COR-L47 (cell line): ENCODE data around the gene ARAP1.
"Not testable (repeated sequence)": the region's sequence is repeated elsewhere in the genome, so short reads cannot be mapped to it uniquely, and the experiment has no call there.

Source experiments
- DNase-seq: peaks from one replicate; lab custom pipeline; 2025; lab: John Stamatoyannopoulos, UW

Gene ARAP1

GRCh38 chr11:72752088-72752914 is at the start of gene ARAP1:
Gene ARAP1, minus strand, starts transcription at chr11:72752408. Its CDS starts 25,280 bp downstream, at chr11:72727128.
- peak; percentile 65 for DNase-seq

DNA sequence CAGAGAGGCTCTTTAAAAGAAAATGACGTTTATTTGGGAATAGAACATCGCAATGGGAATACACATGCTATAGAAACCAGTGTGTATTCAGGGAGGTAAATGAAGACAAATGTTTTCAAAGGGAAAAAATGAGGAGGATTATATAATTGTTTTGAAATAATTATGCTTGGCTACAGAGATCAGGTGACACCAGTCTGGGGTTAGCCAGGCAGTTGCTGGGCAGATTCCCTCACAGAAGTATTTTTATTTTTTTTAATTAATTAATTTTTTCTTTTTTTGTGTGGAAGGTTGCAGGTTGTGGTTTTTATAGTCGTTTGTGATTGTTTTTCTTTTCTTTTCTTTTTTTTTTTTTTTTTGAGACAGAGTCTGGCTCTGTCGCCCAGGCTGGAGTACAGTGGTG is 47.2 kb upstream of the ARAP1 start:
- DNase-seq: no peak

DNA sequence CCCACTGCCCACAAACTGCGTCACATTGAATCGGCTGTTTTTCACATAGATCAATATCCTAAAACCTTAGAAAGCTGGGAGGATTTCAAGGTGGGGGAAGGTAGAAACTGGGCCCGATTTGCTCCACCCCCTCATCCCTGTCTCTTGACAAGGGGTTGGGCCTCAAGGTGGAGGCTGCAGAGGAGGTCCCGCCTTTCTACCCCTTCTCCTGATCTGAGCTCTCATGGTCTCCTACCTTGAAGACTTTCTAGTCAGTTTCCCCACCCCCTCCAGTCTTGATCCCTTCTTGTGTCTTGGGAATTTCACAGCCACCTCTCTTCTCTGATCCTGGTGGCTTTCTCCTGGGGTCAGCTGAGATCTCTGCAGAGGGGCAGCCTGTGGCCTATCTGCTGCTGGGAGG is 46.2 kb upstream of the ARAP1 start:
- DNase-seq: no peak

DNA sequence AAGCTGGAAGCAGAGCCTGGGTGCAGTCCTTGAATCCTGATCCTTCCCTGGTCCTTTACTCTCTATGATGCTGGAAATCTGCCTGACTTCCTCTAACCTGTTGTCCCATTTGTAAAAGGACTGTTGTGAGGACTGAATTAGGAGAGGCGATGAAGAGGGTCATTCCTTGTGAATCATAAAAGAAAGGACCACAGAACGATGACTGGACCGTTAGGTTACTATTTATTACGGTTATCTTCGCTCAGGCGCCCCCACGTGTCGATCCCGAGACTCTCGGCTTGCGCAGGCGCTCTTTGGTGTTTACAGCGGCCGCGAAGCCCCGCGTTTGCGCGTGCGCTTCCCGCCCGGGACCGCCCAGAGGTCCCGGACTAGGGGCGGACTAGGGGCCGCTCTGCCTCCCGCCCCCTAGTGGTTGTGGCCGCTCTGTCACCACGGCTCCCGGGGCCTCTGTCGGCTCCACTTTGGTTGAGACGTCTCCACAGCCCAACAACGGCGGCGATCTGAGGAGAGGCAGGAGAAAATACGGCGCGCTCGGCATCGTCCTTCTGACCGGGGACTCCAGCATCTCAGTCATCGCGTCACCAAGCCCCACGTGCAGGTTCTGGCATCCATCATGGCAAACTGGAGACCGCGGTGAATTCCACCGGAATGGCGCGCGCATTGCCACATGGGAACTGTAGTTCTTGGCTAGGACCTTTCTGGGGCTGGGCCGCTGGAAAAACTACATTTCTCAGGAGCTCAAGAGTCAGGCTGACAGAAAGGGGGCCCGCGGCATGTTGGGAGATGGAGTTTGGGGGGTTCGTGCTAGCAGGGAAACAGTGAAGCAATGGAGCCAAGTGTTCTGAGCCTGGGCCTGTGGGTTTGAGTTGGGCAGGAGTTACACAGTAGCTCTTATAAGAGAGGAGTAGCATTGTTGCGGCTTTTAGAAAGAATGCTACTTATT is 41.5 kb upstream of the ARAP1 start, which contains the start of gene STARD10:
Gene STARD10 (minus strand): TSS at position 623 of the 943 bp plus-strand sequence. CDS start 12,866 bp downstream, outside the sequence.
- DNase-seq: peak; percentile 97

DNA sequence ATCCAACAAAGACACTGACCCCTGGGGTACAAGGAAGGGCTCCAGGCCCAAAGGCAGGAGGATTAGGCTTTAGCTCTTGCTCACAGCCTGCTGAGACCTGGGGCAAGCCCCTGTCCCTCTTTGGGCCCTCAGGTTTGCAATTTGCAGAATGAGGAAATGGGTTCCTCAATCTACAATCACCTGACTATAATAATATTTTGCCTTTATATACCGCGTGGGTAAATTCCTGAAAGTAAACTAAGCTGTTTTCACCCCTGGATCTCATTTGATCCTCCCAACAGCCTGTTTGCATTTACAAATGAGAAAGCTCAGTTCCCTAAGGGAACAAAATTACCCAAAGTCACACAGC is 40.8 kb upstream of the ARAP1 start:
- no peak for DNase-seq

- no peak for DNase-seq
These were observed 40.3 kb upstream of the ARAP1 start for GRCh38 chr11:72792437-72793021.

DNA sequence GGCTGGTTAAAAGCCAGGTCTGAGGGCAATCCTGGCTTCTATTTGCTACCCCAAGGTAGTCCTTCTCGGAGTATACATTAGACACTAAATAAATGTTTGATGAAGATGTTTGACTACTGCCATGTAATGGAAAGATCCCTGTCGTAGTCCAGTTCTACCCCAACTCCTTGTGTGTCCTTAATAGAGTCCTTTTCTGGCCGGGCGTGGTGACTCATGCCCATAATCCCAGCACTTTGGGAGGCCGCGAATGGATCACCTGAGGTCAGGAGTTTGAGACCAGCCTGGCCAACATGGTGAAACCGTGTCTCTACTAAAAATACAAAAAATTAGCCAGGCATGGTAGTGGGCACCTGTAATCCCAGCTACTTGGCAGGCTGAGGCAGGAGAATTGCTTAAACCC is 39.0 kb upstream of the ARAP1 start:
- DNase-seq: not testable (repeated sequence)

DNA sequence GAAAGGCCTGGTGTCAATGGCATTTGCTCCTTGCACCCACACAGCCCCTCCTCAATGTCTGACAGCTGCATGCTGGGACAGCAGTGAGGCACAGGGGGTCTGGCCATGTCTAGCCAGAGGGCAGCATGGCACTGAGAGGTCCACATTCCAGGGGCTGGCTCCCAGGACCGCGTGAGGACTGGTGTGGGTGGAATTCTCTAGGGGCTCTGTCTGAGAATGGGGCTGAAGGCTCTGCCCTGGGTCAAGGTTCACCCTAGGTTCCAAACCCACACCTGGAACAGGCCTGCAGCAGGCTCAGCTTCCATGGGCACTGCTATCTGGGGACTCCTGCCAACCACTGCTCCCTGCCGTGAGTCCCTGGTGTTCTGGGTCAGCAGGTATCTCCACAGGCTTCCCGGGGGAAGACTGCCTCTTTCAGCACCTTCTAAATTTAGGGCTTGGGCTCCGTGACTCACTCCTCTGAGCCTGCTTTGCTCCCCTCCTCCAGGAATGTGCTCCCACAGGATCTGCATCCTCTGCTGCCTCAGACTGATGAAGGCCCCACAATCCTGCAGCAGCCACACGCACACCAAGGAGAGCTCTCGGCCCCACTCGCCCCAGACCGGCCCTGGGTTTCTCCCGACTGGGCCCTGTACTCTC is 37.4 kb upstream of the ARAP1 start:
- no peak for DNase-seq

DNA sequence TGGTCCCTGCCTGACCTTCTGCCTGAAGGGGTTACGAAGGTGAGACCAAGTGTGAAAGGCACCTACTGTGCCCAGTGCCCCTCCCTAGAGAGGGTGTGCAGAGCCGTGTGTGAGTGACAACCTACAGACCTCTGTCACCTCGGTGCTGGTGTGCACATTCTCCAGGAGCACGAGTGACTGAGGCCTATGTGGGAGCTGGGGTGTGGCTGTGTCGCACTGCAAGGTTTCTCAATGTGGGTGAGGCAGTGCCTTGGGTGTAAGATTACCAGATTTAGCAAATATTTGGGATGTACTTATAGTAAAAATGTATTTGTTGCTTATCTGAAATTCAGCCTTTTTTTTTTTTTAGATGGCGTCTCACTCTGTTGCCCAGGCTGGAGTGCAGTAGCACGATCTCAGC is 36.0 kb upstream of the ARAP1 start:
- DNase-seq: no peak

DNA sequence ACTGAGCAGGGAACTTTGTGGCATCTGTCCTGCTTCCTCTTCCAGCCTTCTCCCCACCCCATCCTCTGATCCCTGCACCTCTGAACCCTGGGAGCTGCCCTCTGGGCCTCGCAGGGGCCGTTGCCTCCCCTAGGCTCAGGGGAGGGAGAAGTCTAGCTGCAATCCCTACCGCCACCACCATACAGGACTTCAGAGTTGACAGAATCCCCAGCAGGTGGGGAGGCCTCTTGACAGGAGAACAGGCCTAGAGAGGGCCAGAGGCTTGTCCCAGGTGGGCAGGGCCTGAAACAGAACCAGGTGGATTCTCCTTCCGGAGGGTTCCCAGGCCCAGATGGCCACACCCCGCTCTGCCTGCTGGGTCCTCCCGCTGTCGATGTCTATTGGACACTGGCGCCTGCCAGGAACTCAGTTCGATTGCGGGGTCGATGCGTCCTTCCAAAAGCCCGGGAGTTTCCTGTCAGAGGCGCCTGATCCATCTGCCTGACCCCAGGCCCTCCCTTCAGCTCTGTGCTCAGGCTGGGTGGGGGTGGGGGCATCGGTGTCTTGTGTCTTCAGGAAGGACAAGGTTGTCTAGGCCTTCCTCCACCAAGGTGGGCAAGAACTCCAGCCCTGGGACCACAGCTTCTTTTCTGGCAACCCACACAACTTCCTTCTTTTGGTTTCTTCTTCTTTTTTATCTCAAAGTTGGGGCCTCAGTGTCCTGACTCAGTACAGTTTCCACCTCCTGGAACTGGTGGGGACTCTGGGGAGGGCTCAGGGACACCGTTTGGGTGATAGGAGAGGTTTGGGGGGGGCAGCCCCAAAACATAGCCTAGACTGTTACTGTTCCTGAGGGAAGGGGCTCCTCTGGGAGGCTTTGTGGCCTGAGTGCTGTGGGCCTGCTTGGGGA is 35.3 kb upstream of the ARAP1 start:
- DNase-seq: no peak

DNA sequence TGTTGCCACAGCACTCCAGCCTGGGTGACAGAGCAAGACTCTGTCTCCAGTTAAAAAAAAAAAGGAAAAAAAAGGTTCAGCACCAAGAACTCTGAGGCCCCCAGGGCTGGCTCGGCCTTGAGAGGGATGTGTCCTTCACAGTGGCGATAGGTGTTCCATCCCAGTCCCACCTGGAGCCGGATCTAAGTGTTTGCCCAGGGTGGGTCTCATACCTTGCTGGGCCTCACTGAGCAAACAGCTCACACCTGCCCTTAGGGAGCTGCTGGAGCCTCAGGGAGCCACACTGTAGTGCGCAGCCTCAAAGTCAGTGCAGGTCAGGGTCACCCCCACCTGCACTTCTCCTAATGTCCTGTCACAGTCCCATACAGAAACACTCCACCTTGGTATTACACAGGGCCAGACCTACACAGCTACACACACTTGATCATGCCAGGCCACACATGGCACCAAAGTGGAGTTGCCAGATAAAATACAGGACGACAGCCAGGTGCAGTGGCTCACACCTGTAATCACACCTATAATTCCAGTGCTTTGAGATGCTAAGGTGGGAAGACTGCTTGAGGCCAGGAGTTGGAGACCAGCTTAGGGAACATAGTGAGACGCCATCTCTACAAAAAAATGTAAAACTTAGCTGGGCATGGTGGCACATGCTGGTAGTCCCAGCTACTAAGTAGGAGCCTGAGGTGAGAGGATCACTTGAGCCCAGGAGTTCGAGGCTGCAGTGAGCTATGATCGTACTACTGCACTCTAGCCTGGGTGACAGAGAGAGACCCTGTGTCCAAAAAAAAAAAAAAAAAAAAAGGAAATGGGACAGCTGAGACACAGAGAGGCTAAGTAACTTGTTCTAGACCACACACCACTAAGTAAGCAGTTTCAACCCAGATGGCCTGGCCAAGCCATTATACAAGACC is 34.4 kb upstream of the ARAP1 start:
- peak; percentile 85 for DNase-seq

DNA sequence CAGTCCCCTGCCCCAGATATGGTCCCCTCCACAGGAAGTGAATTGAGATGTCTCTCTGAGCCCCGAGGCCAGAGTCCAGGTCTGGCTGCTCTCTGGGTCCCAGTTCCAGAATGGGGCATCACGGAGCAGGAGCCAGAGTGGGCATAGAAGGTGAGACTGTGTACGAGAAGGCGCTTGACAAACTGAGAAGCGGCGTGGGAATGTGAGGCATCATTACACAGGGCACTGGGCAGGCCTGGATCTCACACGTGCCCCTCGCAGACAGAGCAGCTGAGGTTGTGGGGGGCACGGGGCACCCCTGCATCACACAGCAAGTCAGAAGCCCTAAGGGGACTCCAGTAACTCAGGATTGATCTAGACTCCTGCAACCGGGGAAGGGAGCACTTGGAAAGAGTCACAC is 32.5 kb upstream of the ARAP1 start:
- no peak for DNase-seq

DNA sequence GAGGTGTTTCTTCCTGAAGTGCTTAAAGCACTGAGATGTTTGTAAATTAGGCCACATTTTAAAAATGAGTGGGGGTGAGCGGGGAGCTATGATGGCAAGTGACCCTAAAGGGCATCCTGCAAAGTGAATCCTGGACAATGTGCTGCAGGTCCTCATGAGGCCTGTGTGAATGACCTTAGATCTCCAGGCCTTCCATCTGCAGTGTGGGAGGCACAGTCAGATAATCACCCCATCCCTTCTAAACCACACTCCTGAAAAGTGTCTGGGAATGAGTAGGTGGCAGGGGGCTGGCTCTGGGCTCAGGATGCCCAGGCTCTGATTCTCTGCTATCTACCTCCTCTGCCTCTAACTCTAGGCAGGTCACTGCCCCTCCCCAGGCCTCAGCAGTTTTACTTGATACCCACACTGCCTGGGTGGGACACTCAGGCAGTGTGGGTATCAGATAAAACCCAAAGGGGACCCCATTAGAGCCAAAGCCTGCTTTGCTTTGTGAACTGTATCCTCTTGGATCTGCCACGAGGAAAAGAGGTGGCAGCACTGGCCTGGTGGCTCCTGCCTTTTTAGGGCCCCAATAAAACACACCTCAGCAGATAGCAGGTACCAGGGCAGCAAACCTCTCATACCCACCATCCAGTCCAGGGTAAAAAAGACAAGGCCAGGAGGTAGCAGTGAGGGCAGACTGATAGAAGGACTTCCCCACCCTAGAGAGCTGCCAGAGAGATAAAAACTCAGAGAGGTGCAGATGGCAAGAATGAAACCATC is 31.1 kb upstream of the ARAP1 start:
- DNase-seq: no peak

- DNase-seq: peak; percentile 38
These were observed 30.1 kb upstream of the ARAP1 start for GRCh38 chr11:72782081-72782920.

DNA sequence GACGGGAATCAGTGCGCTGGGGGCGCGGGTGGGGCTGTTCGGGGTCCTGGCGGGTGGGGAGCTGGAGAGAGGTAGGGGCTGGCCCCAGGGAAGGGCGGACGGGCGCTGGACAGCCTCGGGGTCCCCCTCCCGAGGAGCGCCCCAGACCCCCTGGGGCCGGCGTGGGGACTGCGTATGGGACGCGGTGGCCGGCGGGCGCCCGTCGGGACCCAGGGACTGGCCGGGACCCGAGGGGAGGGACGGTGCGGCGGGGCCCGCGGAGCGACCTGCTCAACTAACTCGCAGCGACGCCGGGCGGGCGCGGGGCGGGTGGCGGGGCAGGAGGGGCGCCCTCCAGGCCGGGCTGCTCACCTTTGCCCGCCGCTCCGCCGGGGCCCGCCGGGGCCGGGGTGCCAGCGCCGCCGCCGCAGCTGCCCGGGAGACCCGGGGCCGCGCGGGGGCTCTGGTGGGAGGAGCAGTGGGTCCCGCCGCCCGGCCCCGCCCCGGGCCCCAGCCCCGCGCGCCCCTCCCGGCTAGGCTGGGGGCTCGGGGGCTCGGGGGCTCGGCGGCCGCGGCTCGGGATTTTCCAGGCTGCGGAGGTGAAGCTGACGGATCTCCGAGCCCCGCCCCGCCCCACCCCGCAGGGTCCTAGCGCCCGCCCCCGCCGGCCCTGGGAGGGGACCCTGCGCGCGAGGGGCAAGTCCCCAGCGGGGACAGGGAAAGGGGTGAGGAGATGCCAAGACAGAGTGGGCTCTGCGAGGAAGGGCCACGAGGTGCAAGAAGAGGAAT is 29.3 kb upstream of the ARAP1 start:
- no peak for DNase-seq

- DNase-seq: peak; percentile 28
These were observed 28.8 kb upstream of the ARAP1 start for GRCh38 chr11:72781063-72781312.

GRCh38 chr11:72780296-72781062 is 28.3 kb upstream of the ARAP1 start:
- DNase-seq: no peak
